Body of pancreas (tissue), 4 donors: ENCODE results near the gene PCDHGB5.

Experiments used
- POLR2A ChIP-seq, 3 donors: fragments of 450-650 bp; IDR thresholded peaks; one replicate each; pipeline ENCODE4 v1.6.1; 2016; ENCODE audit warnings: antibody characterized with exemption in 3 of 3, mild to moderate bottlenecking in 2 of 3
- TF ChIP-seq, protein P1 (sequence below), 7 experiments: fragments of 450-650 bp in 4 of 7; fragments of 200-600 bp in 3 of 7; sonication (generic) in 3 of 7; IDR thresholded peaks; one replicate each; pipeline ENCODE4 v1.5.1; 2016 to 2019; ENCODE audit warnings: antibody characterized with exemption in 7 of 7

DNA sequence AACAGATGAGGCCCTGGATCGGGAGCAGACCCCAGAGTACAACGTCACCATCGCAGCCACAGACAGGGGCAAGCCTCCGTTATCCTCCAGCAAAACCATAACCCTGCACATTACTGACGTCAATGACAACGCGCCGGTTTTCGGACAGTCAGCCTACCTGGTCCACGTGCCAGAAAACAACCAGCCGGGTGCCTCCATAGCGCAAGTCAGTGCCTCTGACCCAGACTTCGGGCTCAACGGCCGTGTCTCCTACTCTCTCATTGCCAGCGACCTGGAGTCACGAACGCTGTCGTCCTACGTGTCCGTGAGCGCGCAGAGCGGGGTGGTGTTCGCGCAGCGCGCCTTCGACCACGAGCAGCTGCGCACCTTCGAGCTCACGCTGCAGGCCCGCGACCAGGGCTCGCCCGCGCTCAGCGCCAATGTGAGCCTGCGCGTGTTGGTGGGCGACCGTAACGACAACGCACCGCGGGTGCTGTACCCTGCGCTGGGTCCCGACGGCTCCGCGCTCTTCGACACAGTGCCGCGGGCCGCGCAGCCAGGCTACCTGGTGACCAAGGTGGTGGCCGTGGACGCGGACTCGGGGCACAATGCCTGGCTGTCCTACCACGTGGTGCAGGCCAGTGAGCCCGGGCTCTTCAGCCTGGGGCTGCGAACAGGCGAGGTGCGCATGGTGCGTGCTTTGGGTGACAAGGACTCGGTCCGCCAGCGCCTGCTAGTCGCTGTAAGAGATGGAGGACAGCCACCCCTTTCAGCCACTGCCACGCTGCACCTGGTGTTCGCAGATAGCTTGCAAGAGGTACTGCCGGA, 21.5 kb downstream of the PCDHGB5 start:
- no peak for TF ChIP-seq POLR2A (IDR thresholded peaks at IDR 0.05)
- TF ChIP-seq, protein P1, sequence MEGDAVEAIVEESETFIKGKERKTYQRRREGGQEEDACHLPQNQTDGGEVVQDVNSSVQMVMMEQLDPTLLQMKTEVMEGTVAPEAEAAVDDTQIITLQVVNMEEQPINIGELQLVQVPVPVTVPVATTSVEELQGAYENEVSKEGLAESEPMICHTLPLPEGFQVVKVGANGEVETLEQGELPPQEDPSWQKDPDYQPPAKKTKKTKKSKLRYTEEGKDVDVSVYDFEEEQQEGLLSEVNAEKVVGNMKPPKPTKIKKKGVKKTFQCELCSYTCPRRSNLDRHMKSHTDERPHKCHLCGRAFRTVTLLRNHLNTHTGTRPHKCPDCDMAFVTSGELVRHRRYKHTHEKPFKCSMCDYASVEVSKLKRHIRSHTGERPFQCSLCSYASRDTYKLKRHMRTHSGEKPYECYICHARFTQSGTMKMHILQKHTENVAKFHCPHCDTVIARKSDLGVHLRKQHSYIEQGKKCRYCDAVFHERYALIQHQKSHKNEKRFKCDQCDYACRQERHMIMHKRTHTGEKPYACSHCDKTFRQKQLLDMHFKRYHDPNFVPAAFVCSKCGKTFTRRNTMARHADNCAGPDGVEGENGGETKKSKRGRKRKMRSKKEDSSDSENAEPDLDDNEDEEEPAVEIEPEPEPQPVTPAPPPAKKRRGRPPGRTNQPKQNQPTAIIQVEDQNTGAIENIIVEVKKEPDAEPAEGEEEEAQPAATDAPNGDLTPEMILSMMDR (IDR thresholded peaks at IDR 0.05) = no peak
